NCI-H2227 treated with DMSO at 0.1 percent for 48 hours (cell line): Measurements from ENCODE around the gene ST6GALNAC2.

ENCODE experiments used
- DNase-seq: peaks from one replicate; lab custom pipeline; 2025; lab: John Stamatoyannopoulos, UW

Gene ST6GALNAC2

GRCh38 chr17:76556765-76557367 is 28.8 kb downstream of the ST6GALNAC2 start:
- no peak for DNase-seq

DNA sequence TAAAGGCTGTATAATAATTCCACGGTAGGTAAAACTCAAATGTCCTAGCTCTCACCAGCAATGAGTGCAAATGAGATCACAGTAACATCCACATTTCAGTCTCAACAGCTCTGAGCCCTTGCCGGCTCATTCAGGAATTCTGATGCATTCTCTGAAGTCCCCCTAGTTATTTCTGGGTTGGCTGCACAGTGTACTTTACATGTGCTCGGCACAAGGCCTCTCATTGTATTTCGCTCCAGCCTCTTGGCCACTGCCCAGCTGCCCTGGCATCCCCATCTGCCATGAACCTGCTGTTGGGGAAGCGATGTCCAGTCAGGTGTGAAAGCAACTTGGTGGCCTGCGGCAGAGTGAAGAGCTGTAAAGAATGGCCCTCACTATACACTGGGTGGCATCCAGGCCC is 31.5 kb downstream of the ST6GALNAC2 start:
- no peak for DNase-seq

- no peak for DNase-seq
Observed at GRCh38 chr17:76553178-76553908, 32.3 kb downstream of the ST6GALNAC2 start.

DNA sequence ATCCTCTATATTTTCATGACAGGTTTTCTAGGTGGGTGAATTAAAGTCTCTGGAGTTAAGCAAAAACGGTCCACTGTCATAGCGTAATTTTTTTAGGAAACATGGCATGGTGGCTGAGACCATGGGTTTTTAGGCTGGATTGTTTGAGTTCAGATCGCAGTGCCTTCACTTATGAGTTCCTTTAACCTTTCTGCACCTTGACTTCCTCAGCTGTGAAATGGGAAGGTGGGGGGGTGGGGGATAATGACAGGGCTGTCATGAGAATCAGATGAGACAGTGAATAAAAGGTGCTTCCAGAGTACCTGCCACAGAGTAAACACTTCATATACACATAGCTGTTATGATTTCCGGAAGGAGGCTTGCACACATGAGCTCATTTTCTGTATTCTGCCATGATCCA is 34.0 kb downstream of the ST6GALNAC2 start:
- no peak for DNase-seq

GRCh38 chr17:76550712-76551615 is 34.7 kb downstream of the ST6GALNAC2 start:
- no peak for DNase-seq

DNA sequence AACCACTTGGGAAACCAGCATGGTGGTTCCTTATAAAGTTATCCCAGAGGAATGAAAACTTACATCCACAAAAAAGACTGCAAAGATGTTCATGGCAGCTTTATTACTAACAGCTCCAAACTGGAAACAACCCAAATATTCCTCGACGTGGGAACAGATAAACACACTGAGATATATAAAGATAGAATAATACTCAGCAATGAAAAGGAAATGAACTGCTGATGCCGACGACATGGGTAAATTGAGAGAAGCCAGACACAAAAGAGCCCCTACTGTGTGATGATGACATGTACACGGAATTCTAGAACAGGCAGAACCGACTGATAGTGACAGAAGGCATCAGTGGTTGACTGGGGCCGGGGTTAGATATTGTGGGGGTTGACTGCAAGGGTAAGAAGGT is 36.1 kb downstream of the ST6GALNAC2 start:
- DNase-seq = no peak

- DNase-seq = no peak
Observed at GRCh38 chr17:76549215-76549518, 36.5 kb downstream of the ST6GALNAC2 start.

GRCh38 chr17:76548378-76549214 is 37.1 kb downstream of the ST6GALNAC2 start:
- DNase-seq = no peak

GRCh38 chr17:76547642-76548202 is 37.9 kb downstream of the ST6GALNAC2 start:
- no peak for DNase-seq

GRCh38 chr17:76547183-76547641 is 38.4 kb downstream of the ST6GALNAC2 start:
- DNase-seq = peak; percentile 31

DNA sequence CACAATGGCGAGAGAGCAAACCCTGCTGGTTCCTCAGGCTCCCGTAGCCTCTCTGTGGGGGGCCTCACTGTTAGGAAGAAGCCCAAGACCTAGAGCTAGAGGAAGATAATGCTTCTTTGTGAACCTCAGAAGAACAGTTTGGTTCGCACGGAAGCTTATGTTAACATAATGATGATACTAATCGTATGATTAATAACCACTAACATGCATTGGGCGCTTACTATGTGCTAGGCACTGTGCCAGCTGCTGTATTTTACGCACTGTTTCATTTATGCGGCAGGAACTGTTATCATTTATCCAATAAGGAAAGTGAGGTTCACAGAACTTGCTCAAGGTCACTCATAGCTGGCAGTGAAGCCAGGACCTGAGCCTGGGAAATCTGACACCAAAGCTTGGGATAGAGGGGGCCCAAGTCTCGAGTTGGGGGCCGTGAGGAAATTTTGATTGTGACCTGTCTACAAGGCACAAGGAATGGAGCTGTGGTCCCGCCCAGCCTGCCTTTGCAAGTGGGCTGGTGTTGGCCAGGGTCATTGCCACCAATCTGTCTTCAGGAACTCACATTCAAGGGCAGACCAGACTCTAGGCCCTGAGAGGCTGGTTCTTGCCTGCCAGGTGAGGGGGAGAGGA is 39.0 kb downstream of the ST6GALNAC2 start:
- DNase-seq = no peak

DNA sequence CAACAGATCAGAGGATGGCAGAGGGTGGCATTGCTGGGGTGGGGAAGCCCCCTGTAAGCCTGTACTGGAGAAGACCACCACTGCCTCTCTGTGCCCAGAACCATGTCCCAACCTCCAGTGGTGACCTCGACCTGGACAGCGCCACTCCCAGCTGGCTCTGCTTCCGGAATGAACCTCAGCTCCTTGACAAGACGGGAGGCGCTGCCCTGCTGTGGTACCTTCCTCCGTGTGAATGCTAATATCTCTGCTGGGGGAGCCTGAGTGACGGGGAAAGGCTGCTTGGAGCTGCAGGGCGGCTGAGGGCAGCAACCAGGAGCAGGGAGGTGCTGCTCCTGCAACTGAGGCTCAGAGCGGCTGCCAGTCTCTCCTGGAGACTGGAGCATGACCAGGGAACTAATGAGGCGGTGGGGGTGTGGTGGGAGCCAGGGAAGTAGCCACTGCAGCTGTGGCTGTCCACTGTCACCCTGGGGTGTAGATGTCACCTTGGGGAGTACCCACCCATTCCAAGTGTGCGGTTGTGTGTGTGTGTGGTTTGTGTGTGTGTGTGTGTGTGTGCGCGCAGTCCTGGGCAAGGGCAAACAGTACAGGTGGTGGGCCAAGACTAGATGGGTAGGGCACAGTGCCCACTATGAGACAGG is 39.6 kb downstream of the ST6GALNAC2 start:
- DNase-seq = no peak

DNA sequence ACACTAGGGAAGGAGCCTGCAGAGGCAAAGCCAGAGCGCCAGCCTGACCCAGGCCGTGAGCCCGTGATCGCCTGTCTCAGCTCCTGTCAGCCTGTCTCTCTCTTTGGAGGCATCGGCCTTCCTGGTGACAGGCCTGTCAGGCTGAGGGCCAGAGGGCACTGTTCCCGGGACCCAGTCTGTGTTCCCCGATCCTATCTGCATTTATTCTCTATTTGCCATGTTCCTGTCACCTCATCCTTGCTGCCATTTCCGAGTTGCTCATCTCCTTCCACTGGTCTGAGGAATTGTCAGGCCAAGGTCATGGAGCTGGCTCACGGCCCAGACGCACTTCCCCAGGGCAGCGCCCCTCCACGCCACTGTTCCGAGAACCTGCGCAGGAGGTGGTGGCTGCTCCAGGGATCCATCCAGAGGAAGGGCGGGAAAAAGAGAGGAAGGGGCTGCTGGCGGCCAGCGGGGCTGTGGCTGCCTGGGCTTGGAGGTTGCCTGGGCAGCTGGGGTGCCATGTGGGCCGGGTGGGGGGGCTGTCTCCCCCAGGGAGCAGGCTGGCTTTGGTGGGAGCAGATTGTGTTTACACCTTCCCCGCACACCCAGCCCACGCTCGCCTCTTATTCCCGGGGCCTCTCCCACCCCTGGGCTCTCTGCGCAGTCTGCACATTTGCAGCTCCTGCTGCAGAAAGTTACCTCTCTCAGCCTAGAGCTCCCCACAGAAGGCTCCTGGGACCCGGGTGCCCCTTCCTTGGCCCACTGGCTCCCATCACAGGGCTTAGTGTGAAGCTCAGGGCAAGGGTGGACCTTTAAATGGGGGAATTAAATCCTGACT is 40.9 kb downstream of the ST6GALNAC2 start:
- DNase-seq = no peak

GRCh38 chr17:76543826-76544545 is 41.7 kb downstream of the ST6GALNAC2 start:
- DNase-seq = peak; percentile 72

DNA sequence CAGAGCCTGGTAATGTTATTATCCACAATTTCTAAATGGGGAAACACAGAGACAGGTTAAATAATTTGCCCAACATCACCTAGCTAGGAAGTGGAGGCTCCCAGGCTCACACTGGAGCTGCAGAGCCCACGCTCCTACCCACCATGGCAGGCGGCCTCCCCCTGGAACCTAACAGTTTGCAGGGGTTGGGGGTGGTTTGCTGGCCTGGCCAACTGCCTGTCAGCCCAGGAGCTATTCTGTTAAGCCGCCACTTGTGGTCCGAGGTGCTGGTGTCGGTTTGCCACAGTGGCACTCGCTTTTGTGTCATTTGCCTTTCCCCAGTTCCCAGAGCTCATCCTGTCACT is 42.2 kb downstream of the ST6GALNAC2 start:
- no peak for DNase-seq

- DNase-seq = no peak
Observed at GRCh38 chr17:76542984-76543383, 42.7 kb downstream of the ST6GALNAC2 start.

GRCh38 chr17:76542566-76542971 is 43.1 kb downstream of the ST6GALNAC2 start:
- no peak for DNase-seq

DNA sequence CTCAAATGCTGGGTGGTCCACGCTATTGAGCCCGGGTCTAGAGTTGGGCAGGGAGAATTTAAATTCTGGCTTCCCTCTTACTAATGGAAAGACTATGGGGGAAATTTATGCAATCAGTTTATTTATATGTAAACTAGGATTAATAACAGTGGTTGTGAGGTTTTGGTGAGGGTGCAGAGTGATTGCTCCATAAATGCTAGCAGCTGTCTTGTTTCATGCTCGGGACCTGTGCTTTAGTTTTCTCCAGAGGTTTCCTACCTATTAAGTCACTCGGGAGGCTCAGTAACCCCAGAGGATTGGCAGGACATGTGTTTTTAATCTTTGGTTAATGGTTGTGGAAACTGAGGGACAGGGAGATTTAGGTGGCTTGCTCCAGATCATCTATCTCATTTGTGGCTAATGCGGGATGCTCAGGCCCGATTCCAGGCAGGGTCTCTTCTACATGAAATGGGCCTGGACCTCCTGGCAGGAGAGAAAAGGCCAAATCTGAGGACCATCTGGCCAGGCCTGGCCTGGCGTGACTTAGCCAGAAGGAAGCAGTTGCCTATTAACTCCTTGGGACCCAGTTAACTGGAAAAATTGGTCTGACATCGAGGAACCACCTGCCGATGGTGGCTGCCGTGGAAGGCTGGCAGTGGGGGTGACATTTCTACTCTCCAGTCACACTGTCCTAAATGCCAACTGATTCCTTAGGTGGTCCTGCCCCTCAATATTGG is 43.8 kb downstream of the ST6GALNAC2 start:
- no peak for DNase-seq
